Activated gamma-delta T cell treated with Interleukin-2 at 50 U/mL for 16 hours (primary cell): ENCODE data around the gene HS3ST2.

Experiments
- DNase-seq: peaks from one replicate; pipeline ENCODE4 v3.0.0-alpha.2; 2020

The HS3ST2 gene

GRCh38 chr16:22813948-22814710 is at the start of gene HS3ST2:
TSS of gene HS3ST2 (plus strand) at chr16:22814162. CDS start at chr16:22814611, 449 bp downstream.
- no peak for DNase-seq

- no peak for DNase-seq
Measured at GRCh38 chr16:22764662-22765327, 49.2 kb upstream of the HS3ST2 start.

- no peak for DNase-seq
Measured at GRCh38 chr16:22765479-22765878, 48.5 kb upstream of the HS3ST2 start.

- DNase-seq = no peak
Measured at GRCh38 chr16:22770866-22771265, 43.1 kb upstream of the HS3ST2 start.

- no peak for DNase-seq
Measured at GRCh38 chr16:22771551-22771950, 42.4 kb upstream of the HS3ST2 start.

GRCh38 chr16:22775220-22775922 is 38.6 kb upstream of the HS3ST2 start:
- no peak for DNase-seq

- no peak for DNase-seq
Measured at GRCh38 chr16:22781480-22781879, 32.5 kb upstream of the HS3ST2 start.

GRCh38 chr16:22782314-22782713 is 31.6 kb upstream of the HS3ST2 start:
- DNase-seq = no peak

- no peak for DNase-seq
Measured at GRCh38 chr16:22784690-22785214, 29.2 kb upstream of the HS3ST2 start.

GRCh38 chr16:22785552-22785951 is 28.4 kb upstream of the HS3ST2 start:
- no peak for DNase-seq

GRCh38 chr16:22786284-22786683 is 27.7 kb upstream of the HS3ST2 start:
- DNase-seq = no peak

GRCh38 chr16:22786691-22787090 is 27.3 kb upstream of the HS3ST2 start:
- no peak for DNase-seq

GRCh38 chr16:22787466-22788192 is 26.3 kb upstream of the HS3ST2 start:
- no peak for DNase-seq

- no peak for DNase-seq
Measured at GRCh38 chr16:22788193-22788530, 25.8 kb upstream of the HS3ST2 start.

GRCh38 chr16:22789281-22789945 is 24.5 kb upstream of the HS3ST2 start:
- no peak for DNase-seq

GRCh38 chr16:22797551-22797950 is 16.4 kb upstream of the HS3ST2 start:
- DNase-seq = no peak

GRCh38 chr16:22799113-22799512 is 14.8 kb upstream of the HS3ST2 start:
- no peak for DNase-seq

- no peak for DNase-seq
Measured at GRCh38 chr16:22804893-22805292, 9.1 kb upstream of the HS3ST2 start.

- no peak for DNase-seq
Measured at GRCh38 chr16:22805326-22805725, 8.6 kb upstream of the HS3ST2 start.

- no peak for DNase-seq
Measured at GRCh38 chr16:22806811-22807210, 7.2 kb upstream of the HS3ST2 start.

GRCh38 chr16:22810226-22810625 is 3.7 kb upstream of the HS3ST2 start:
- DNase-seq = no peak

- DNase-seq = no peak
Measured at GRCh38 chr16:22813223-22813947, 577 bp upstream of the HS3ST2 start.
